Hematopoietic multipotent progenitor cell (in vitro differentiated cells): ENCODE results near the gene MRPS22. TPM values are rescaled to one million over a fixed set of nuclear protein-coding genes. Genes with fewer than 3 reads are reported as not detected.
A peak's percentile ranks its signal among the peaks of the same experiment; 100 is the strongest.
"Not testable (repeated sequence)": the region's sequence is repeated elsewhere in the genome, so short reads cannot be mapped to it uniquely, and the experiment has no call there.

Source experiments
- DNase-seq, 3 donors: peaks; one replicate each; pipeline ENCODE4 v3.0.0-alpha.2; 2011 to 2015; ENCODE audit warnings: low read depth in 2 of 3, low spot score in 2 of 3
- total RNA-seq: library from RNA; depleted of rRNA; stranded (reverse); fragments of >200 nt; gene quantifications from one replicate; pipeline ENCODE4 v1.2.3, GENCODE V29; 2012

Gene MRPS22
- total RNA-seq, 1 donor = 28.8 TPM

DNA sequence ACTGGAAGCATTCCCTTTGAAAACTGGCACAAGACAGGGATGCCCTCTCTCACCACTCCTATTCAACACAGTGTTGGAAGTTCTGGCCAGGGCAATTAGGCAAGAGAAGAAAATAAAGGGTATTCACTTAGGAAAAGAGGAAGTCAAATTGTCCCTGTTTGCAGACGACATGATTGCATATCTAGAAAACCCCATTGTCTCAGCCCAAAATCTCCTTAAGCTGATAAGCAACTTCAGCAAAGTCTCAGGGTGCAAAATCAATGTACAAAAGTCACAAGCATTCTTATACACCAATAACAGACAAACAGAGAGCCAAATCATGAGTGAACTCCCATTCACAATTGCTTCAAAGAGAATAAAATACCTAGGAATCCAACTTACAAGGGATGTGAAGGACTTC lies 9.1 kb upstream of the MRPS22 start:
- DNase-seq = not testable (repeated sequence)

DNA sequence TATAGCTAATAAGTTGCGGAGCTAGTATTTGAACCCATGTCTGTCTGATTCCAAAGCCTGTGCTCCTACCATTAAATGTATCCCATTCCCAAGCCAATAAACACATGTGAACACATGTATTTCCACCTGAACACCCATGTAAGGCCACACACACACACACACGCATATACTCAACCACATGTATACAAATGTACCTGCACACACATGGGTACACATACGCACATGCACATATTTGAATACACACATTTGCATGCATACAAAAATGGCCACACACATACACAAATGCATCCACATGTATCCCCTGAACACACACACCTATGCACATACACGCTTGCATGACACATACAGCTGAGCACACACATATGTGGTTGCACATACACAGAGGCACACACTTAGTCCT lies 5.4 kb upstream of the MRPS22 start:
- no peak for DNase-seq

GRCh38 chr3:139339219-139339906 lies 4.5 kb upstream of the MRPS22 start:
- DNase-seq = peak in 2 of 3 donors; percentile 34 to 58

- DNase-seq = no peak
Measured at GRCh38 chr3:139340784-139341183, 3.0 kb upstream of the MRPS22 start.

- no peak for DNase-seq
Measured at GRCh38 chr3:139342054-139342453, 1.8 kb upstream of the MRPS22 start.

- no peak for DNase-seq
Measured at GRCh38 chr3:139346771-139347170, 3.0 kb downstream of the MRPS22 start.

DNA sequence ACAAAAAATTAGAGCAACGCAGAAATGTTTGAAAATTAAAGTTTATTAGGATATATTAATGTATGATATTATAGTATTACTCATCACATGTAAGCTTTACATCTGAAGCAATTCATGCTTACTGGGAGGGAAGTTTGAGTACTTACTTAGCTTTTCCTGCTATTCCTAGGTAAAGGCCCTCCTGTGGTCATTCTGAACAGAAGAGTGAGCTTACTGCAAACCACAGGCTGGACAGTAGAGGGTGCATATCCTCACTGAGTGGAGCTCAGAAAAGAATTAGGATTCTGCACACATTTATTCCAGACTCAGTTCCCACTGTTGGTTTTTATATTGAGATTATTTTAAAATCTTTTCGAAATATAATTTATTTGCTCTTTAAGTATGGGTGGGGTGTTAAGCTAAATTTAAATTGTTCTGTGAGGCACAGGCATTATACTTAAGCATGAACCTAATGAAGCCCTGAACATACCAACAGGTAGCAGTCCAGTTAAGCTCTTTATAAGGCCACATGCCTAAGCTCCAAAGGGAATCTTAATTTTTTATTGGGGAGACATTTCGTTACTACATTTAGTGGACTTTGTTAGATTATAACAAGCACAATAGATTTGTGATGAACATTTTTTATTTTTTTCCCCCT lies 10.2 kb downstream of the MRPS22 start:
- peak in 2 of 3 donors; percentile 12 to 40 for DNase-seq

- DNase-seq = no peak
Measured at GRCh38 chr3:139354661-139355060, 10.8 kb downstream of the MRPS22 start.

- no peak for DNase-seq
Measured at GRCh38 chr3:139355476-139355875, 11.7 kb downstream of the MRPS22 start.

GRCh38 chr3:139355891-139356290 lies 12.1 kb downstream of the MRPS22 start:
- no peak for DNase-seq

DNA sequence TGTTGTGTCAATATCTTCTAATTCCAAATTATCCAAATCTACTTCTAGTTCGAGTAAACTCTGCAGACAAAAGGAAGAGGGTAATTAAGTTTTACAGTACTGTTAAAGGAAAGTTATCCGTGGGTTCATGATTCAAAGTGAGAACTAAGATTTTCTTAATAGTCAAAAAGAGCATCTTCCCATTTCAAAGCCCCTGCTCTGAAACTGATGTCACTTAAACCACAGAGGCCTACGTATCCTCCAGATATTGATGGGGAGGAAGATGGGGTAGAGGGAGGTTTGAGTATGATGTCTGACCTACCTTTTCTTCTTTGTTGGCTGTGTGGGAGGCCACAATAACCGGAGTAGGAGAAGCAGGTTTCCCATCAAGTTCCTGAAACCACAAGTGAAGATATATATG lies 14.1 kb downstream of the MRPS22 start:
- no peak for DNase-seq

- DNase-seq = no peak
Measured at GRCh38 chr3:139358841-139359562, 15.2 kb downstream of the MRPS22 start.

DNA sequence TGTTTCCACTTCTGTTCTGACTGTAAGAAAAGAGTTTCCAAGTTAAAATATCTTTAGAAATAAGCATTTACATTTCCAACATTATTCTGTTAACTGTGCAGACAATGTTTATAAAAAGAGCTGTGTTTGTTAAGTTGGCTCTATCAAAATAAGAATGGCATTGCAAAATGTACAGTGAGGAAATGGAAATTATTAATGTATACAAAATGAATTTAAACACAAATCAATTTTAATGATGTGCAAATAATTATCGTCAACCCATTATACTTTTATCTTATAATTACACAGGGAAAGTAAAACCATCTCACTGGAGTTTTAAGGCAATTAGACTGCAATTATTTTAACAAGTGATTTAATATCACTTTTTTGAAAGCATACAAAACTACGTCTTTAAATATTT lies 17.5 kb downstream of the MRPS22 start:
- no peak for DNase-seq

DNA sequence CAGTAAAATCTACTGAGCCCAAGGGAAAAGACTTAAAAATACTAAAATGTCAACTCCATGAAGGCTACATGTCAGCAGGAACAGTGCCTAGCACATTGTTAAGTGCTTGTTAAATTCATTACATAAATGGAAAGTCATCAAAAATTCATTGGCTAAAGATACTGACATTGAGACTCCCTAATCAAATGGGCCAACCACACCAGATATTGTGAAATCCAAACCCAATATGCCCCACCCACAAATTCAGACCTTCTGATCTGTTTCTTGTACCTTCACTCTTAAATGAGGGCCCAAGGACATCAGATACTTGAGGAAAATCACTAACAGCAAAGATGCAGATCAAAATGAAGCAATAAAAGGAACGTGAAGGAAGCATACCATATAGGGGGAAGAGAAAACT lies 20.7 kb downstream of the MRPS22 start:
- no peak for DNase-seq

- DNase-seq = no peak
Measured at GRCh38 chr3:139374099-139374498, 30.3 kb downstream of the MRPS22 start.

DNA sequence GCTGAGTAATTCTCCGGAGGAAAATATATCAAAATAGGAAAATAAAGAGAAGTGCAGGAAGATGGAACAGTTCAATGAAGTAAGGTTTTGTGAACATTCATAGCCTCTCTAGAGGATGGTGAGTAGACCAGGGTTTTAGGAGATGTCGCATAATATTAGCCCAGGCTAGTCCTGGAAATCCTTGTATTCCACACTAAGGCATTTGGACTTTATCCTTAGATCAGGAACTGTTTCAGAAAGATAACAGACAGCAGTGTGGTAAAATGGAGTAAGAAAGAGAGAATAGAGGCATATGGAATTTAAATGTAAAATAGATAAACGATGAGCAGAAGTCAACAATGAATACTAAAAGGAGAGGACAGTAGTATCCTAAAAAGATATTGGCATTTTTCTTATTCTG lies 33.6 kb downstream of the MRPS22 start:
- no peak for DNase-seq

- no peak for DNase-seq
Measured at GRCh38 chr3:139378587-139379241, 34.9 kb downstream of the MRPS22 start.

DNA sequence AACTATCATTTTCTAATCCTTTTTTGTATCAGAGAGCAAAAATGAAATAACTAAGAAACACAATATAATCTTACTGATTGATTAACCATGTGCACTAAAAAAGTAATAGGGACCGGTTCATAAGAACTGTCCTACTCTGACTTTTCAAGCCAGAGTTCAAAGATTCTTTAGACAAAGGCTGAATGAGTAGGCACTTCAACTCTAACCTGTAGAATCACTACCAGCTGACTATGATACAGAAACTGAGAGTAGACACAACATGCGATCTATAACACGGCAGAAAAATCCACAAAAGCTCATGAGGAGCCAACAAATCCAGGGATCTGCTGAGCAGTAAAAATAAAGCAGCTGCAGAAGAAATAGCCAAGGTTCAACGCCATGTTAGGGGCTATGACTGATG lies 36.8 kb downstream of the MRPS22 start:
- no peak for DNase-seq

DNA sequence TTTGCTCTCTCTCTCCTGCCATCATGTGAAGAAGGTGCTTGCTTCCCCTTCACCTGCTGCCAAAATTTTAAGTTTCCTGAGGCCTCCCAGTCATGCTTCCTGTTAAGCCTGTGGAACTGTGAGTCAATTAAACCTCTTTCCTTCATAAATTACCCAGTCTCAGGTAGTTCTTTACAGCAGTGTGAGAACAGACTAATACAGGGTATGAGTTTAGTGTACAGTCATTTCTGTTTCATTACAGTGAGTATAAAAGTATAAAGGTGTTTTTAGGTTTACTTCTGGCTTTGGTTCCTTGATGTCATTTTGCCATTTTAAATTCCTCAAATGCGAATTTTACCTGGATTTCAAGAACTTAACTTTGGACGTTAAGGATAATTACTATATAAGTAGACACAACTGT lies 38.5 kb downstream of the MRPS22 start:
- DNase-seq = not testable (repeated sequence)

GRCh38 chr3:139388077-139388476 lies 44.3 kb downstream of the MRPS22 start:
- no peak for DNase-seq

DNA sequence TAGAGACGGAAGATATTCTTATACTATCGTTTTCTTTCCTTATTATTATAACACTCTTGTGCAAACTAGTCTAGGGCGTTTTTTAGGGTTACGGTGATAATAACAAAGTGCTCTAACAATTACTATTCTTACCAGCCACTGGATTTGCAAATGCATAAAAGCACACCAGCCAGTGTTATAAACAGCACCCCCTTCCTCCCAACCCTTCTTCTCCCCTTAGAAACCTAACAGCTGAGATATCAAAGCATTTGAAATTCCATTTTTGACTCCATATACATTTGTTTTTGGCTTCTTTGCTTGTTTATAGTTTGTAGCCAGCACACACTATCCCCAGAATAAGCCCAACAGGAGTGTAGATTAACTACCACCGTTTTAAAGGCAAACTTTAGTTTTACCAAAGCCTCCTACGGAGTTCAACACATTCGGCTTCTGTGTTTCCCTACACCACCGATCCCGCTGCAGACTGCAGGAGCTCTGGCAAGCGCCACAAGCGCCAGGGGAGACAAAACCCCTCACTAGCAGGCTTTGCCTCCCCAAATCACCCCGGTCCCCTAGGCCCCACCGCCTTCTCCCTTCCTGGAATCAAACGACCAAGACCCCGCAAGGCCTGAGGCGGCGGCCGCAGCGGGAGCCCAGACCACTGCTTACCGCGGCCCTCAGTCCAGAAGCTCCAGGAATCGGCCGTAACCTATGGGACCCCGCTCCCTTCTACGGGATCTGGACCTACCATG lies 45.2 kb downstream of the MRPS22 start:
- DNase-seq = peak in 1 of 3 donors; percentile 52
